WERI-Rb-1 (cell line): ENCODE measurements around the gene MRPL16.
"Not testable (repeated sequence)": the region's sequence is repeated elsewhere in the genome, so short reads cannot be mapped to it uniquely, and the experiment has no call there.

Experiments
- DNase-seq: peaks from one replicate; pipeline ENCODE4 v3.0.0-alpha.2; 2020
- H3K27ac ChIP-seq: fragments of 250-450 bp; sonication (Bioruptor Pico); 2 replicates; pipeline ENCODE4 v1.5.1; 2020; ENCODE audit warnings: mild to moderate bottlenecking, moderate library complexity
- H3K27me3 ChIP-seq: fragments of 250-450 bp; sonication (Bioruptor Pico); 2 replicates; pipeline ENCODE4 v1.5.1; 2021; ENCODE audit warnings: mild to moderate bottlenecking, low read depth, moderate library complexity; ENCODE audit not compliant: insufficient read depth, severe bottlenecking
- H3K36me3 ChIP-seq: fragments of 250-450 bp; sonication (Bioruptor Pico); 2 replicates; pipeline ENCODE4 v1.5.1; 2020; ENCODE audit warnings: mild to moderate bottlenecking, moderate library complexity
- H3K4me3 ChIP-seq: 2 replicates; pipeline ENCODE4 v1.5.1; 2011; ENCODE audit warnings: low read depth, mild to moderate bottlenecking, control low read depth, low read length
- H3K9me3 ChIP-seq: fragments of 250-450 bp; sonication (Bioruptor Pico); 2 replicates; pipeline ENCODE4 v1.5.1; 2021; ENCODE audit warnings: mild to moderate bottlenecking, moderate library complexity; ENCODE audit not compliant: severe bottlenecking
- CTCF ChIP-seq: IDR thresholded peaks from 2 replicates; pipeline ENCODE4 v1.5.1; 2011; ENCODE audit warnings: low read depth, mild to moderate bottlenecking, control low read depth, inconsistent platforms, low read length

The MRPL16 gene

GRCh38 chr11:59849129-59849528, 38.6 kb upstream of the MRPL16 start:
- no peak for TF ChIP-seq CTCF
- H3K36me3 ChIP-seq: no peaks in the 10 kb centered on the region
- H3K27me3 ChIP-seq: no peaks in the 10 kb centered on the region
- H3K27ac ChIP-seq: no peak overlapping the region
- H3K9me3 ChIP-seq: no peaks in the 10 kb centered on the region
- H3K4me3 ChIP-seq: no peak overlapping the region
- DNase-seq: no peak

GRCh38 chr11:59848439-59848838, 37.9 kb upstream of the MRPL16 start:
- not testable (repeated sequence) for DNase-seq, H3K27ac ChIP-seq, H3K27me3 ChIP-seq, H3K36me3 ChIP-seq, H3K9me3 ChIP-seq, H3K4me3 ChIP-seq

GRCh38 chr11:59847626-59848025, 37.0 kb upstream of the MRPL16 start:
- Histone ChIP-seq H3K27me3 (no peaks in the 10 kb centered on the region), H3K4me3 (no peak overlapping the region), H3K36me3 (no peaks in the 10 kb centered on the region), H3K9me3 (no peaks in the 10 kb centered on the region), H3K27ac (no peak overlapping the region)
- no peak for TF ChIP-seq CTCF
- no peak for DNase-seq

GRCh38 chr11:59846556-59846955, 36.0 kb upstream of the MRPL16 start:
- no peak overlapping the region for H3K27ac ChIP-seq
- no peak overlapping the region for H3K4me3 ChIP-seq
- no peak for TF ChIP-seq CTCF
- no peaks in the 10 kb centered on the region for H3K27me3 ChIP-seq
- no peaks in the 10 kb centered on the region for H3K36me3 ChIP-seq
- H3K9me3 ChIP-seq: no peaks in the 10 kb centered on the region
- DNase-seq: no peak

GRCh38 chr11:59845399-59845798, 34.8 kb upstream of the MRPL16 start, which contains the start of gene CBLIF:
Gene CBLIF, minus strand, starts transcription at chr11:59845499. Its CDS starts 46 bp downstream, at chr11:59845453.
- TF ChIP-seq CTCF: no peak
- Histone ChIP-seq H3K36me3 (no peaks in the 10 kb centered on the region), H3K27me3 (no peaks in the 10 kb centered on the region), H3K27ac (no peak within 1 kb of the TSS), H3K4me3 (no peak within 1 kb of the TSS), H3K9me3 (no peaks in the 10 kb centered on the region)
- DNase-seq: no peak

- no peak overlapping the region for H3K4me3 ChIP-seq
- TF ChIP-seq CTCF: no peak
- H3K27me3 ChIP-seq: no peaks in the 10 kb centered on the region
- H3K36me3 ChIP-seq: 0 out of 2 replicates have a peak, but pooled peaks cover 2% of the 10 kb centered on the region
- no peaks in the 10 kb centered on the region for H3K9me3 ChIP-seq
- H3K27ac ChIP-seq: no peak overlapping the region
- no peak for DNase-seq
Observed at GRCh38 chr11:59842316-59842715, 31.7 kb upstream of the MRPL16 start.
